Nephron (organoid): Measurements from ENCODE around the gene ARHGEF18.

Experiments
- H3K27ac Mint-ChIP-seq, 3 experiments: 2 replicates each; pipeline ENCODE4 v1.8.0; 2020; ENCODE audit warnings: mixed read lengths in 3 of 3, mild to moderate bottlenecking in 2 of 3, moderate library complexity in 1 of 3
- H3K27me3 Mint-ChIP-seq: 2 replicates; pipeline ENCODE4 v1.8.0; 2021; ENCODE audit warnings: low read depth, mild to moderate bottlenecking, moderate library complexity, mixed read lengths
- H3K36me3 Mint-ChIP-seq: 2 replicates; pipeline ENCODE4 v1.8.0; 2020; ENCODE audit warnings: low read depth, mixed read lengths
- H3K4me1 Mint-ChIP-seq: 2 replicates; pipeline ENCODE4 v1.8.0; 2020; ENCODE audit warnings: mixed read lengths
- H3K4me3 Mint-ChIP-seq, 3 experiments: 2 replicates each; pipeline ENCODE4 v1.8.0; 2020; ENCODE audit warnings: mild to moderate bottlenecking in 3 of 3, mixed read lengths in 3 of 3, moderate library complexity in 2 of 3
- H3K9me3 Mint-ChIP-seq: 2 replicates; pipeline ENCODE4 v1.8.0; 2020; ENCODE audit warnings: mixed read lengths
- CTCF ChIP-seq, 3 experiments: fragments of 200-600 bp; sonication (generic); IDR thresholded peaks; one replicate each; pipeline ENCODE4 v1.5.0; 2021; ENCODE audit warnings: antibody characterized with exemption in 3 of 3; ENCODE audit not compliant: unreplicated experiment in 3 of 3

Gene ARHGEF18

GRCh38 chr19:7382694-7383093 is 34.0 kb downstream of the ARHGEF18 start:
- TF ChIP-seq CTCF (IDR thresholded peaks at IDR 0.05; ENCODE audit: unreplicated experiment in 3 of 3): no peak
- Mint-ChIP-seq H3K9me3 (no peaks in the 10 kb centered on the region), H3K4me1 (peaks cover 5% of the 10 kb centered on the region), H3K4me3 (no peak overlapping the region), H3K36me3 (no peaks in the 10 kb centered on the region), H3K27ac (no peak overlapping the region), H3K27me3 (no peaks in the 10 kb centered on the region)

DNA sequence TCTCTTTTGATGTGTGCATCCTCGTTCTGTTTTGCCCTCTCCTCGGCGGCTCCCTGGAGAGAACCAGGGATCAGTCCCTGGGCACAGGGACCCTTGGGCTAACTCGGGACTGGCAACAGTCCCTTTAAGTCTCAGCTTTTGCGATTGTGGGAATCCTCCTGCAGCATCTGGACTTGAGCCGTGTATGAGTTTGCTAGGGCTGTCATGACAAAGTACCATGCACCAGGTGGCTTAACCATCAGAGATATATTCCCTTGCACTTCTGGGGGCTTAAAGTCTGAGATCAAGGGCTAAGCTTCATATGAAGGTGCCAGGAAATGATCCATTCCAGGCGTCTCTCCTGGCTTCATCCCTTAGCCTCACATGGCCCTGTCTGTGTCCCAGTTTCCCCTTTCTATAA is 34.5 kb downstream of the ARHGEF18 start:
- Mint-ChIP-seq H3K27me3 (no peaks in the 10 kb centered on the region), H3K4me1 (peaks cover 5% of the 10 kb centered on the region), H3K36me3 (no peaks in the 10 kb centered on the region), H3K4me3 (no peak overlapping the region), H3K27ac (no peak overlapping the region), H3K9me3 (no peaks in the 10 kb centered on the region)
- TF ChIP-seq CTCF (IDR thresholded peaks at IDR 0.05; ENCODE audit: unreplicated experiment in 3 of 3): no peak

DNA sequence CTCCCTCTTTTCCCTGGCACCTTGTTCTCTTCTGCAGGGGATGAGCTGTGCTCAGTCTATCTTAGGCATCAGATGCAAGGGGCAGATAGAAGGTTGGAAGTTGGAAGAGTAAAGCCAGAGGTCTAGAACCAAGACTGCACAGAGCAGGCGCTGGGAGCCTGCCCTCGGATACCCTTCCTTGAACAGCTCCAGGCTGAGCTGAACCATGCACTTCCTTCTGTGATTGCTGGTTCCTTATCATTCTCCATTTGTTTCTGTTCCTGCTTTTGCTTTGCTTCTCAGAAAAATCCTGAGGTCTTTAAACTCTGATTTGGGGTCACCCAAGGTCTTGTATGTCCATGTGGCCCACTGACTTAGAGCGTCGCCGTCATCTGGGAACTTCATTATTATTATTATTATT is 36.3 kb downstream of the ARHGEF18 start:
- Mint-ChIP-seq H3K27ac (no peak overlapping the region), H3K9me3 (no peaks in the 10 kb centered on the region), H3K4me1 (peaks cover 5% of the 10 kb centered on the region), H3K4me3 (no peak overlapping the region), H3K27me3 (no peaks in the 10 kb centered on the region), H3K36me3 (no peaks in the 10 kb centered on the region)
- TF ChIP-seq CTCF (IDR thresholded peaks at IDR 0.05; ENCODE audit: unreplicated experiment in 3 of 3): no peak

GRCh38 chr19:7386308-7386707 is 37.6 kb downstream of the ARHGEF18 start:
- no peak for TF ChIP-seq CTCF (IDR thresholded peaks at IDR 0.05; ENCODE audit: unreplicated experiment in 3 of 3)
- Mint-ChIP-seq H3K4me3 (no peak overlapping the region), H3K4me1 (no peaks in the 10 kb centered on the region), H3K27me3 (no peaks in the 10 kb centered on the region), H3K9me3 (no peaks in the 10 kb centered on the region), H3K36me3 (peaks cover under 1% of the 10 kb centered on the region), H3K27ac (no peak overlapping the region)

- no peak for TF ChIP-seq CTCF (IDR thresholded peaks at IDR 0.05; ENCODE audit: unreplicated experiment in 3 of 3)
- no peaks in the 10 kb centered on the region for H3K9me3 Mint-ChIP-seq
- no peak overlapping the region for H3K4me3 Mint-ChIP-seq
- H3K36me3 Mint-ChIP-seq: peaks cover 3% of the 10 kb centered on the region
- H3K27me3 Mint-ChIP-seq: no peaks in the 10 kb centered on the region
- no peak overlapping the region for H3K27ac Mint-ChIP-seq
- no peaks in the 10 kb centered on the region for H3K4me1 Mint-ChIP-seq
Measured at GRCh38 chr19:7386769-7387168, 38.0 kb downstream of the ARHGEF18 start.

GRCh38 chr19:7391218-7391670 is 42.5 kb downstream of the ARHGEF18 start:
- H3K4me3 Mint-ChIP-seq: peak overlapping the region in 2 of 3 experiments; percentile 12 to 40

More at GRCh38 chr19:7391218-7391670, 42.5 kb downstream of the ARHGEF18 start:
- no peaks in the 10 kb centered on the region for H3K9me3 Mint-ChIP-seq
- H3K36me3 Mint-ChIP-seq: peaks cover 3% of the 10 kb centered on the region
- no peak for TF ChIP-seq CTCF (IDR thresholded peaks at IDR 0.05; ENCODE audit: unreplicated experiment in 3 of 3)
- H3K27ac Mint-ChIP-seq: peak overlapping the region in 1 of 3 experiments; percentile 52
- peaks cover 13% of the 10 kb centered on the region for H3K4me1 Mint-ChIP-seq
- no peaks in the 10 kb centered on the region for H3K27me3 Mint-ChIP-seq
